ENCODE results near the gene VCPKMT. TPM values are rescaled to one million over a fixed set of nuclear protein-coding genes. Genes with fewer than 3 reads are reported as not detected.

Gene VCPKMT
- total RNA-seq, 1 experiment from 2014 or later: 7.1 TPM

GRCh38 chr14:50086321-50086711 lies 30.1 kb downstream of the VCPKMT start:
- H3K4me3 Mint-ChIP-seq (ENCODE audit: low read depth, unreplicated experiment): no peak overlapping the region
- H3K27ac Mint-ChIP-seq (ENCODE audit: unreplicated experiment): no peak overlapping the region
- no peak for TF ChIP-seq CTCF (IDR thresholded peaks at IDR 0.05; ENCODE audit: unreplicated experiment)
- no TSS peak for BruUV-seq (replicated peaks)
- no peaks in the 10 kb centered on the region for H3K27me3 Mint-ChIP-seq (ENCODE audit: unreplicated experiment)
- peaks cover 3% of the 10 kb centered on the region for H3K9me3 Mint-ChIP-seq (ENCODE audit: low read depth, unreplicated experiment)
- H3K36me3 Mint-ChIP-seq (ENCODE audit: insufficient read depth, unreplicated experiment): no peaks in the 10 kb centered on the region
- no peaks in the 10 kb centered on the region for H3K4me1 Mint-ChIP-seq (ENCODE audit: low read depth, unreplicated experiment)
- CTCF ChIA-PET: interaction anchor here (0.7 kb wide), 1 partner anchor 221 kb away, joined by 3 read pairs; no protein-coding TSS in a partner anchor
- no peak for DNase-seq
- intact Hi-C loops (cut with micrococcal nuclease; ENCODE audit: unreplicated experiment): no loop called here

GRCh38 chr14:50085570-50086320 lies 30.6 kb downstream of the VCPKMT start:
- no peaks in the 10 kb centered on the region for H3K36me3 Mint-ChIP-seq (ENCODE audit: insufficient read depth, unreplicated experiment)
- DNase-seq: no peak
- no peaks in the 10 kb centered on the region for H3K4me1 Mint-ChIP-seq (ENCODE audit: low read depth, unreplicated experiment)
- peaks cover 2% of the 10 kb centered on the region for H3K9me3 Mint-ChIP-seq (ENCODE audit: low read depth, unreplicated experiment)
- H3K27me3 Mint-ChIP-seq (ENCODE audit: unreplicated experiment): no peaks in the 10 kb centered on the region
- no TSS peak for BruUV-seq (replicated peaks)
- intact Hi-C loops (cut with micrococcal nuclease; ENCODE audit: unreplicated experiment): no loop called here
- H3K4me3 Mint-ChIP-seq (ENCODE audit: low read depth, unreplicated experiment): no peak overlapping the region
- no peak for TF ChIP-seq CTCF (IDR thresholded peaks at IDR 0.05; ENCODE audit: unreplicated experiment)
- CTCF ChIA-PET: no interaction called here
- no peak overlapping the region for H3K27ac Mint-ChIP-seq (ENCODE audit: unreplicated experiment)

GRCh38 chr14:50084666-50085065 lies 31.7 kb downstream of the VCPKMT start:
- H3K27ac Mint-ChIP-seq (ENCODE audit: unreplicated experiment): no peak overlapping the region
- intact Hi-C loops (cut with micrococcal nuclease; ENCODE audit: unreplicated experiment): no loop called here

GRCh38 chr14:50083467-50084337 lies 32.7 kb downstream of the VCPKMT start:
- DNase-seq: no peak
- Mint-ChIP-seq H3K4me1 (ENCODE audit: low read depth, unreplicated experiment) (no peaks in the 10 kb centered on the region), H3K27ac (ENCODE audit: unreplicated experiment) (no peak overlapping the region), H3K9me3 (ENCODE audit: low read depth, unreplicated experiment) (no peaks in the 10 kb centered on the region), H3K36me3 (ENCODE audit: insufficient read depth, unreplicated experiment) (no peaks in the 10 kb centered on the region), H3K27me3 (ENCODE audit: unreplicated experiment) (no peaks in the 10 kb centered on the region), H3K4me3 (ENCODE audit: low read depth, unreplicated experiment) (no peak overlapping the region)
- no peak for TF ChIP-seq CTCF (IDR thresholded peaks at IDR 0.05; ENCODE audit: unreplicated experiment)
- intact Hi-C loops (cut with micrococcal nuclease; ENCODE audit: unreplicated experiment): no loop called here
- no TSS peak for BruUV-seq (replicated peaks)
- CTCF ChIA-PET: no interaction called here

More at GRCh38 chr14:50084666-50085065, 31.7 kb downstream of the VCPKMT start:
- CTCF ChIA-PET: no interaction called here
- Mint-ChIP-seq H3K9me3 (ENCODE audit: low read depth, unreplicated experiment) (no peaks in the 10 kb centered on the region), H3K36me3 (ENCODE audit: insufficient read depth, unreplicated experiment) (no peaks in the 10 kb centered on the region), H3K27me3 (ENCODE audit: unreplicated experiment) (no peaks in the 10 kb centered on the region), H3K4me3 (ENCODE audit: low read depth, unreplicated experiment) (no peak overlapping the region), H3K4me1 (ENCODE audit: low read depth, unreplicated experiment) (no peaks in the 10 kb centered on the region)
- DNase-seq: no peak
- BruUV-seq (replicated peaks): no TSS peak
- no peak for TF ChIP-seq CTCF (IDR thresholded peaks at IDR 0.05; ENCODE audit: unreplicated experiment)
